ENCODE results near the gene FBXO21. TPM values are rescaled to one million over a fixed set of nuclear protein-coding genes. Genes with fewer than 3 reads are reported as not detected.
A peak's percentile ranks its signal among the peaks of the same experiment; 100 is the strongest.

The FBXO21 gene
- total RNA-seq, 1 donor from 2014 or later = 95.0 TPM

GRCh38 chr12:117140397-117141096, 49.7 kb downstream of the FBXO21 start:
- no peak for DNase-seq (ENCODE audit: low read depth in 2 of 2)

GRCh38 chr12:117139025-117139717, 51.1 kb downstream of the FBXO21 start:
- DNase-seq (ENCODE audit: low read depth in 2 of 2) = no peak

GRCh38 chr12:117134721-117135120, 55.5 kb downstream of the FBXO21 start:
- DNase-seq (ENCODE audit: low read depth in 2 of 2) = no peak

GRCh38 chr12:117134059-117134458, 56.2 kb downstream of the FBXO21 start:
- DNase-seq (ENCODE audit: low read depth in 2 of 2) = no peak

- DNase-seq (ENCODE audit: low read depth in 2 of 2) = no peak
These were observed 59.5 kb downstream of the FBXO21 start for GRCh38 chr12:117130801-117131200.

- DNase-seq (ENCODE audit: low read depth in 2 of 2) = no peak
These were observed 60.9 kb downstream of the FBXO21 start for GRCh38 chr12:117129391-117129790.

- no peak for DNase-seq (ENCODE audit: low read depth in 2 of 2)
These were observed 62.1 kb downstream of the FBXO21 start for GRCh38 chr12:117127933-117128823.

- DNase-seq (ENCODE audit: low read depth in 2 of 2) = no peak
These were observed 63.9 kb downstream of the FBXO21 start for GRCh38 chr12:117126335-117126734.

GRCh38 chr12:117125767-117126166, 64.5 kb downstream of the FBXO21 start:
- no peak for DNase-seq (ENCODE audit: low read depth in 2 of 2)

GRCh38 chr12:117125272-117125613, 65.0 kb downstream of the FBXO21 start:
- no peak for DNase-seq (ENCODE audit: low read depth in 2 of 2)

- peak in 1 of 2 donors; percentile 54 for DNase-seq (ENCODE audit: low read depth in 2 of 2)
These were observed 65.6 kb downstream of the FBXO21 start for GRCh38 chr12:117124421-117125271.

GRCh38 chr12:117121441-117121840, 68.8 kb downstream of the FBXO21 start:
- DNase-seq (ENCODE audit: low read depth in 2 of 2) = peak in 1 of 2 donors; percentile 42

GRCh38 chr12:117120787-117121186, 69.5 kb downstream of the FBXO21 start:
- DNase-seq (ENCODE audit: low read depth in 2 of 2) = no peak

- DNase-seq (ENCODE audit: low read depth in 2 of 2) = peak in 1 of 2 donors; percentile 33
These were observed 70.6 kb downstream of the FBXO21 start for GRCh38 chr12:117119592-117120198.

- DNase-seq (ENCODE audit: low read depth in 2 of 2) = no peak
These were observed 71.3 kb downstream of the FBXO21 start for GRCh38 chr12:117118838-117119591.

- DNase-seq (ENCODE audit: low read depth in 2 of 2) = no peak
These were observed 75.5 kb downstream of the FBXO21 start for GRCh38 chr12:117114784-117115183.

- DNase-seq (ENCODE audit: low read depth in 2 of 2) = no peak
These were observed 77.0 kb downstream of the FBXO21 start for GRCh38 chr12:117113231-117113630.

- no peak for DNase-seq (ENCODE audit: low read depth in 2 of 2)
These were observed 78.3 kb downstream of the FBXO21 start for GRCh38 chr12:117111821-117112595.

GRCh38 chr12:117111386-117111785, 78.9 kb downstream of the FBXO21 start:
- DNase-seq (ENCODE audit: low read depth in 2 of 2) = no peak
